ENCODE data around the gene SLC6A17. TPM values are rescaled to one million over a fixed set of nuclear protein-coding genes. Genes with fewer than 3 reads are reported as not detected.

Gene SLC6A17
- total RNA-seq, 1 experiment from 2014 or later = 0.17 TPM

DNA sequence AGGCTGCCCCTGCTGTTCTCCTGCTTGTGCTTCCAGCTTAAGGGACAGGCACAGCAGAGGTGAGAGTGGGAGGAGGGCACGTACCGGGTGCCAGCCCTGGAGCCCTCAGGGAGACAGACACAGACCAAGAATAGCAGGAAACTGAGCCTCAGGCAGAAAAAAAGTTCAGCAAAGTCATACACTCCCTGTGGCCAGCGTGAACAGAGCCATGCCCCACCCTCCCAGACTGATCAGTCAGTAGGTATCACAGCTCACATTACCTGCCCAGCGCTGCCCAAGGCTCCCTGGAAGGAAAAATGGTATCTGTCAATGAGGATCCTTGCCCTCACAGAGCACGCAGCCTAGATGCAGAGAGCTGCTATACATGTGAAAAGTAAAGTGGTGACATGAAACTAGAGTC, 36.7 kb upstream of the SLC6A17 start:
- Mint-ChIP-seq H3K9me3 (no peaks in the 10 kb centered on the region), H3K27me3 (ENCODE audit: low read depth) (peaks cover 31% of the 10 kb centered on the region), H3K27ac (peak overlapping the region in 1 of 3 experiments; percentile 91; a peak in 1 of 7 replicates), H3K4me3 (no peak overlapping the region), H3K36me3 (ENCODE audit: insufficient read depth in 1 of 3, low read depth in 3 of 3) (no peaks in the 10 kb centered on the region), H3K4me1 (peaks cover 4 to 7% of the 10 kb centered on the region in 2 experiments; a peak in 2 of 4 replicates)
- no peak overlapping the region for H3K14ac ChIP-seq (ENCODE audit: insufficient read depth, low read length)
- no peaks in the 10 kb centered on the region for H4K20me1 ChIP-seq (ENCODE audit: control insufficient read depth, insufficient read depth, insufficient read length)
- H3K9me3 ChIP-seq (ENCODE audit: control insufficient read depth, low read depth, low read length) = no peaks in the 10 kb centered on the region
- DNase-seq = no peak
- H3K56ac ChIP-seq (ENCODE audit: insufficient read length, low read depth, low read length) = no peak overlapping the region
- H2BK15ac ChIP-seq (ENCODE audit: low read depth, low read length) = no peak overlapping the region
- no peaks in the 10 kb centered on the region for H3K79me2 ChIP-seq (ENCODE audit: insufficient read depth, low read length)
- no peak overlapping the region for H4K91ac ChIP-seq (ENCODE audit: insufficient read length, low read depth, low read length)
- H3K4me1 ChIP-seq (ENCODE audit: insufficient read depth, low read length) = no peaks in the 10 kb centered on the region
- H3K23ac ChIP-seq (ENCODE audit: insufficient read length, low read depth, low read length) = no peak overlapping the region
- H4K8ac ChIP-seq (replicated peaks; ENCODE audit: insufficient read length, low read depth, low read length) = no peak overlapping the region
- TF ChIP-seq, protein P1, sequence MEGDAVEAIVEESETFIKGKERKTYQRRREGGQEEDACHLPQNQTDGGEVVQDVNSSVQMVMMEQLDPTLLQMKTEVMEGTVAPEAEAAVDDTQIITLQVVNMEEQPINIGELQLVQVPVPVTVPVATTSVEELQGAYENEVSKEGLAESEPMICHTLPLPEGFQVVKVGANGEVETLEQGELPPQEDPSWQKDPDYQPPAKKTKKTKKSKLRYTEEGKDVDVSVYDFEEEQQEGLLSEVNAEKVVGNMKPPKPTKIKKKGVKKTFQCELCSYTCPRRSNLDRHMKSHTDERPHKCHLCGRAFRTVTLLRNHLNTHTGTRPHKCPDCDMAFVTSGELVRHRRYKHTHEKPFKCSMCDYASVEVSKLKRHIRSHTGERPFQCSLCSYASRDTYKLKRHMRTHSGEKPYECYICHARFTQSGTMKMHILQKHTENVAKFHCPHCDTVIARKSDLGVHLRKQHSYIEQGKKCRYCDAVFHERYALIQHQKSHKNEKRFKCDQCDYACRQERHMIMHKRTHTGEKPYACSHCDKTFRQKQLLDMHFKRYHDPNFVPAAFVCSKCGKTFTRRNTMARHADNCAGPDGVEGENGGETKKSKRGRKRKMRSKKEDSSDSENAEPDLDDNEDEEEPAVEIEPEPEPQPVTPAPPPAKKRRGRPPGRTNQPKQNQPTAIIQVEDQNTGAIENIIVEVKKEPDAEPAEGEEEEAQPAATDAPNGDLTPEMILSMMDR (conservative IDR thresholded peaks at IDR 0.05) = no peak
- H3K18ac ChIP-seq (ENCODE audit: insufficient read length, low read depth, low read length) = no peak overlapping the region
- H3K27me3 ChIP-seq (ENCODE audit: insufficient read depth, low read length) = no peaks in the 10 kb centered on the region
- H2AK5ac ChIP-seq (ENCODE audit: insufficient read length, low read length) = no peak overlapping the region
- H3T11ph ChIP-seq (ENCODE audit: low read length) = no peak overlapping the region
- H3K4me2 ChIP-seq (ENCODE audit: insufficient read depth, insufficient read length, low read length) = no peak overlapping the region
- H2BK120ac ChIP-seq (ENCODE audit: low read depth, low read length, poor library complexity, severe bottlenecking) = no peak overlapping the region
- H3K4ac ChIP-seq (ENCODE audit: low read depth, low read length) = no peak overlapping the region
- H2BK20ac ChIP-seq (ENCODE audit: low read depth, low read length, poor library complexity, severe bottlenecking) = no peak overlapping the region
- H3K79me1 ChIP-seq (ENCODE audit: insufficient read depth, low read depth, low read length, poor library complexity, severe bottlenecking) = no peaks in the 10 kb centered on the region
- no peak overlapping the region for H2BK12ac ChIP-seq (ENCODE audit: insufficient read length, low read depth, low read length)
- H3K9ac ChIP-seq (ENCODE audit: extremely low read depth, insufficient read length, low read length) = no peak overlapping the region
- no peak overlapping the region for H2AFZ ChIP-seq (ENCODE audit: low read length)
- H3K23me2 ChIP-seq (ENCODE audit: insufficient read length, low read depth, low read length, poor library complexity, severe bottlenecking) = no peaks in the 10 kb centered on the region
- H4K5ac ChIP-seq (ENCODE audit: insufficient read length, low read depth, low read length) = no peak overlapping the region
- no peak overlapping the region for H3K27ac ChIP-seq (ENCODE audit: insufficient read length, low read depth, low read length)
- no CpG with 5 or more reads among the region's 5 CpGs for WGBS (ENCODE audit: extremely low coverage, insufficient read length, low lambda C conversion rate)
- no peak overlapping the region for H2BK5ac ChIP-seq (ENCODE audit: insufficient read length, low read length)

Measured in H9 (cell line).